NCI-H1930 (cell line): ENCODE results near the gene TGFBR2.

Experiments used
- DNase-seq, 2 experiments: peaks; one replicate each; lab custom pipeline; 2025; lab: John Stamatoyannopoulos, UW

The TGFBR2 gene

DNA sequence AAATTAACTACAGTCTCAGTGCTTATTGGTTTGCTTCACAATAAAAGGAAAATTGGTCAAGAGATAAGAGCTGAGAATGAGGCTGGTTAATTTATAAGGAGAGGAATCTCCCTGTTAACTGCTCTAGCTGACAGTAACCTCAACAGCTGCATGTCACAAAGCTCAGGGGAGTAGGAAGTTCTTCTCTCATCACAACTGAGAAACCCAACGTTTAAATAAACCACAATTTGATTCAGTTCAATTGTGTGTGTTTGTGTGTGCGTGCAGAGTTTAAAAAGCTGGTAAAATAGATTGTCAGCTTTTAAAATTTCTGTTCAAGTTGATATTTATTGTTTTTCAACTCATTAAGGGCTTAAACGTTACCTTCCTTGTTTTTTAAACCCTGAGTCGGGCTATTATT is 3.5 kb upstream of the TGFBR2 start:
- DNase-seq = no peak

DNA sequence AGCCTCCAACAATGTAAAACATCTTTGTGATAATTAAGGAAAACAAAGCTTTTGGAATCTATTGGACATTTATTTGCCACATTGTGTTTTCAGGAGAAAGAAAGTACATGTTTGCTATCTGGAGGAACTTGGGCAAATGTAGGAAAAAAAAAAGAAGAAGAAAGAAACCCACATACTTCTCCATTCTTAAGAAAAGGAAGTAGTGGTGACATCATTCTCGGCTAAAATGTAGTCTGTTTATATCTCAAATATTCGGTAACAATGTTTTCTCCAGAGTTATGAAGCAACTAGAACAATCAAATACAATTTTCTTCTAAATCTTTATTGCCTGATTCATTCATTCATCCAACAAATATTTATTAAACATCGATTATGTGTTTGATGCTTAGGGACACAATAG is 2.3 kb upstream of the TGFBR2 start:
- DNase-seq = no peak

DNA sequence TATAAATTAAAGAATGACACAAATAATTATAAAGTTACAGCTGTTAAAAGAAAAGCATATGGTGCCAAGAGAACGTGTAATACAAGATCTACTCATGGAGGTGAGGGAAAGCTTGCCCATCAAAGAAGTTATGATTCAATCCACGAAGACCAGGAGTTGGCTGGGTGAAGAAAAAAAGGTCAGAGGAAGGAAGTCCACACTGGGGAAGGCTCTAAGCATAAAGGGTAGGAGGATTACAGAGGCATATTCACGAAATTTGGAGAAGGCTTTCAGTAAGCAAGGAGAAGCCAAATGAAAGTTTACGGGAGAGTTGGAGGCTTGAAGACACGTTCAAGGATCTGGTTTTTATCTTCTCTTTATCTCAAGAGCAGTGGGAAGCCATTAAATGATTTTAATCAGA is 1.8 kb upstream of the TGFBR2 start:
- DNase-seq = no peak

DNA sequence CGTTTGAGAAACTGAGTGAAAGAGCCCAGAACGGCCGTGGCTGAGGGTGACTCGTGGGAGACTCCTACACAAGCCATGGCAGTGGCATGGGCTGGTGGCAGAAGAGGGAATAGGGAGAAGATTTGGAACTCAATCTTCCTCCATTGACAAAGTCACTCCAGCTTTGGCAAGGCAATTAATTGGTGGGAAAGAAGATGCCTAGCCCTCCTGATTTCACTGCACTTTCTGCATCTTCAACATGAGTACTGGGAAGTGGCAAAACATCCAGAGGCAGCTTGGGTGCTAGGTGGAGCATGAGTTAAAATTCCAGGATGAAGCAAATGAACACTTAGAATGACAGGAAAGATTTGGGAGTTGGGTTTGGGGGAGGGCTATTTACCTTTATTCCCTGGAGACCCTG is 1.4 kb upstream of the TGFBR2 start:
- DNase-seq = no peak

DNA sequence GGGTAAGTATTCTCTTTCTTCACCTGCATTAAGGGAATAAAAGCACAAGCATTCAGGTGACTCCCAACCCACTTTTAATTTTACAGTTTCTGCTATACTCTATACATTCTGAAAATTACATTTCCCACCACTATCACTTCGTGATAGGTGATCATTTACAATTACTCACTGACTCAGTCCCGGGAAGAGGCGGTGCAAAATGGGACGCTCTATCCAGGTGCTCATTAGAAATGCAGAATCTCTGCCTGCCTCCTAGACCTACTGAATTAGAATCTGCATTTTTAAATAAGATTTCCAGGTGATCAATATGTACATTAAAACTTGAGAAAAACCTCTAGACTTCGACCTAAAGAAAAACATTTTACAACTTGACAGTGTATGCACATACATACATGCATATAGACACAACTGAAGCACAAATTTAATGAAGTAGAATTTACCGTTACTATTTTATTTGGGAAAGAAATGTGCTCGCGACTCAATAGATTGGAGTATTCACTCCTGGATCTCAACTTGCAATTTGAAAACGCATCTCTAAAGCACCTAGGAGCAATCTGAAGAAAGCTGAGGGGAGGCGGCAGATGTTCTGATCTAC is 598 bp upstream of the TGFBR2 start:
- no peak for DNase-seq

DNA sequence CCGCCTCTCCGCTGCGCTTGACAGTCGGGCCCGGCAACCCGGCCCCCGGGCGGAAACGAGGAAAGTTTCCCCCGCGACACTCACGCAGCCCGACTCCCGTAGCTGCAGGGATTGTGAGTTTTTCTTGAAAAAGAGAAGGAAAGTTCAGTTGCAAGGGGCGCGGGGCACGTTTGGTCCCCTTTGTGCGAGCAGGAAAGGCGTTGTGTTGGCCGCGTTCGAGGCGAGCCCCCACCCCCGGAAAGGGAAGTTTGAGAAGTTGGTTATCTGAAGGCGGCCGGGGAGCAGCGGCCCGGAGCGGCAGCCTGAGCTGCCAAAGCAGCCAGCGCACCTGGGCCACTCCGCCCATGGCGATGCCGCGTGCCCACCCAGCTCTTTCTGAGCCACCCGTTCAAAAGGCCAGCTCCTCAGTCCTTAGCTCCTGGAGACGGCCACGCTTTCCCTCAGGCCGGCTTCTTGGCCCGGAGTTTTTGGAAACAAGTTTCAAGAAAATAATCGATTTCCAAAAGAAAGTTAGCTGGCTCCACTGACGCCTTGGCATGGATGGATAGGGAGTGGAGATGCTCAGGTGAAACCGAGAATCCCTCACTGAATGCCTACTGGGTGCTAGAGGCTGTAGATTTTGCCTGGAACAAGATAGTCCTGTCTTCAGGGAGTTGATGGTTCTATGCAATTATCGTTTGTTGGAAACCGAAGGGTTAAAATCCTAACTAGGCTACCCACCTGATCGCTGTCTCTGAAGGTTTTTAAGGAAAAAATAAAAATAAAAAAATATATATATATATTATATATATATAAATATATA is 832 bp downstream of the TGFBR2 start:
- no peak for DNase-seq

DNA sequence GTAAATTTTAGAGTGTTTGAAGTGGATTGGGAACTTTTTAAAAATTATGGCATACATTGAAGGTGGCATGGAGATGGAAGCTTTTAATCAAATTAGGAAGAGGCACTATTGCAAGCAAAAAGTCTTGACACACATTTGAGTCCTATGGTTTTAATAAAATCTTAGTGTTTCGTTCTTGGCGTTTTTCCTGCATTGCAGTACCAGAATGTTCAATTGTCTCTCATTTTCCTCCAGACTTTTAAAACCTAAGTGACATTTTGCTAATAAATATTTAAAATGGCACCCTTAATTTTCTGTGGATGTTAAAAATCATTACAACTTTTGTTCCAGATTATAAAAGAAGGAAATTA is 2.2 kb downstream of the TGFBR2 start:
- DNase-seq = no peak

DNA sequence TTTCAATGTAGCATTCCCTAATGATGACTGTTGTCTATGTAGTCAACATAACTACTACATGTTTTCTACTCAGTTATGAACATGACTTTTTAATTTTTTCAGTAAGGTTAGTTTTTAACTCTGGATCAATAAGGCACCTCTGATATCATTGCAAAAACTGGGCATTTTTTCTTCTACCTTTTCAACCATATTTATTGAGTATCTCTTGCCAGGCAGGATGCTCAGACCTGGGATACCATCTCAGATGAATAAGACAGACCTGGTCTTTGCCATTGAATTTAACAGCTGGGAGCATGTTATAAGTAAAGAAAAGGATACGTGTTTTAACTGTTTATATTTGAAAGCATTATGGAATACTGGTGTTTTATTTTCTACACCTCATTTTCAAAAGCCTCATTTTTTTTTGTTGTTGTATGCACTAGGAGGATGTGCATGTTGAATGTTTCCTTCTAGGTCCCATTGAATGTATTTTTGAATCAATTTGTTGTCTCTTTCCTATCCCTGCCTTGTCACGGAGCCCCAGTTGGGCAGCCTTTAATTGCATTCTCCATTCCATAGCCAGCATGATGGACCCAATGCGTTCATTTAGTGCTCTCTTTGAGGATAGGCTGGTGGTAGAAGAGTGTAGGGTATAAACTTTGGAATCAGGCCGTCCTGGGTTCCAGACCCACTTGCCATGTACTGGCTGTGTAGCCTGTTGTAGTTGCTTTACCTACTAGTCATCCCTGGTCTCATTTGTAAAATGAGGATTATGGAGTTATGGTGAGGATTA is 3.7 kb downstream of the TGFBR2 start:
- DNase-seq = no peak

DNA sequence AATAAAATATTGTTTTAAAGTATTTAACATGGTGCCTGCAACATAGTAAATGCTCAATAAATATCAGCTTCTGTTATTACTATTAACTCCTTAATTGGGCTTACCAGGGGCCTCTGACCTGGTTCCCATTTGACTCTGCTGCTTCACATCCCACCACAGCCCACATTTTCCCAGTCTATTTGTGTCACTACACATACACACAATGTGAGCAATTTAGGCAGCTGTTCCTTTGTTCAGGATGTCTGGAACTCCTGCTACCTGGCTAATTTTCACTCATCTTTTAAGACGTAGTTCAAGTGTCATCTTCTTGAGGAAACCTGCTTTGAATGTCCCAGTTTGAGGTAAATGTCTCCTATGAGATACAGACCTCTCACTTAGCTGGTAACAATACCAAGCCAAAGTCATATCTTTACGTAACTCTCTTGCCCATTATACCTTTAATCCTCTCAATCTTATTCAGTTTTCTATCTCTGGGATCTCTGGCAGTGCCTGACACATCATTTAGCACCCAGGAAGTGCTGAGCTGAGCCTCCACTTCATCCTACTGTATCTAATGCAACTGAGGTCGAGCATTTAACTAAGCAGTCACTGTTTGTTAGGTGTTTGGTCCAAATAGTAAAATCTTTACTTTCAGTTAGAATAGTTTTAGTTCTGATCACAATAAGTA is 4.4 kb downstream of the TGFBR2 start:
- DNase-seq = no peak

DNA sequence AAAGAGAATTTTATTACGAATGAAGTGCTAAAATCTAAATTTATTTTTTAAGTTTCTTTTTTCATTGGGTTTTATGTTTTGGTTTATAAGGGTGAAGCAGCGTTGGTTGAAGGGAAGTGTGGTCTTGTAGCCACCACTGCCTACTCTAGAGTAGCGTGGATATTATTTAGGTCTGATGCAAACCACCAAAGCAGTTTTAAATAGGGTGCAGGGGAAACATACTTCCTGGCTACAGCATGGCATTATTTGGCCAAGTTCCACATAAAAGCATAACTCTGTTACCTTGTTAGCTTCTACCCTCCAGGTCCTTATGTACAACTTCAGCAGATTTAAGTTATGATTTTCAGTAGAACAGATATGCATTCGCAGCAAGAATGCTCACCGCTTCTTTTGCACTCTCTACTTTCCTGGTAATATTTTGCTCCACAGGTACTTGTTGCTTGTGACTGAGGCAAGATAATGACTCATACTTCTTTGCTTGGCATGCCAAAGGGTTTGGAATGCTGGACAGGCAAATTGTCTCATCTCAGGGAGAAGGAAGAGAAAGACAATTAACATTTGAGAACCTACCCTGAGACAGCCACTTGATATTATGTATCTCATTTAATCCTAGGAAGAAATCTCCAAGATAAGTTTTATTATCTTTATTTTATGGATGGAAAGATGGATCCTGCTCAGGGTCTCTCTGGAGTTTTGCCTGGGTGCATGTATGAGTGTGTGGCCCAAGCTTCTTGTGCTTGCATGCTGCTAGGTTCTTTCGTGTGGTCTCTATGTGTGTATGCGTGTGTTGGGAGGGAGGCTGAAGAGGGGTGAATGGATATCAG is 5.4 kb downstream of the TGFBR2 start:
- no peak for DNase-seq

DNA sequence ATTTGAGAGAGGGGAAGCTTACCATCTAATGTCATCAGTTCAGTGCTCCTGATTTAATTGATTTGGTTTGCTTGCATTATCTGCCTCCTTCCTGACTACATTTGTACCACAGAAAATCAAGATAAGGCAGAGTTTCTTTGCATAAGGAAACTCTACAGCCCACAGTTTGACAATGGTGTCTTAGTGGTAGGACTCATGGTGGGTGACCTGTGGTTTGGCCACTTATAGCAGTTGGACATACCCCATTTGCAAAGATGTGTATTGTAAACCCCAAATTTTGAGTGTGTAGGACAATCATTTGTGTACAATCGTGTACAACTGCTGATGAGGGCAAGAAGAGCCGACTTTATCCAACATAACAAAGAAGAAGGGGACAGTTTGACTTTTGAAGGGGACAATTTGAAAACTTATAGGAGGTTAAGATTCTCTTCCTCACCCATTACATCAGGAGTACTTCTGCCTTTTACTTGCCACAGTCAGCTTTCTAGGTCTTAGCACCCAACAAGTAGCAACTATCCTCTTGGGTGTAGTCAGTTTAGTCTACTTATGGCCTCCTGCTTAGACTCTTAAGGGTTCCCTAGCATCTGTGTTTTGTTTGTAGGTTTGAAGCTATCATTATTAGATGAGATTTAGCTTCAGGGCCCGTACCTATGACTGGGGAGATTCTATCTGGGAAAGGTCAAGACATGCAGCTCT is 6.2 kb downstream of the TGFBR2 start:
- DNase-seq = no peak

DNA sequence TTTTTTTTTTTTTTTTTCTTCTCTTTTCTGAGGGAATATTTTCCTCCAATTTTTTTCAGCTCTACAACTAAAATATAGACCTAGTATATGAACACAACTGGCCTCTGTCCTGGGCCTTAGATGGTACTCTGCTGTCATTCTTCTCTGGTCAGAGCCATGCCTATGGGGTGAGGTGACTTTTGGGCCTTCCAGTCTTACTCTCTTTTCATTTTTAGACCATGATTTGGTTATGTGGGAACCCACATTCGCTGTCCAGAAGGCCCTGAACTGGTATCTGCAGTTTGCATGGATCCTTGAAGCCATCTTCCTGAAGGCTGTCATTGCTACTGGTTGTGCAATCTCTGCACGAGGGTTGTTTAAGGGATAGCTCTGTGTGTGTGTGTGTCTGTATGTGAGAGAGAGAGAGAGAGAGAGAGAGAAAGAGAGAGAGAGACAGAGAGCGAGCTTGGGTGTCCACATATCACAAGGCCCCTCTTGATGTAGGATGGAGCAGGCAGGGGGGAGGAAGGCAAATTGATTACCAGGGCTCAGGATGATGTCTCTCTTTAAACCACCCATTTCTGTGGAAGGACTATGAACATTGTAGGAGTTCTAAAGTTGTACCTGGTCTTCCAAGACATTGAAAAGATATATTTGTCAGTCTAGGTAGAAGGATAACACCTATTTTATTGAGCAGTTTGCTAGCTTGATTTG is 6.9 kb downstream of the TGFBR2 start:
- DNase-seq = no peak

DNA sequence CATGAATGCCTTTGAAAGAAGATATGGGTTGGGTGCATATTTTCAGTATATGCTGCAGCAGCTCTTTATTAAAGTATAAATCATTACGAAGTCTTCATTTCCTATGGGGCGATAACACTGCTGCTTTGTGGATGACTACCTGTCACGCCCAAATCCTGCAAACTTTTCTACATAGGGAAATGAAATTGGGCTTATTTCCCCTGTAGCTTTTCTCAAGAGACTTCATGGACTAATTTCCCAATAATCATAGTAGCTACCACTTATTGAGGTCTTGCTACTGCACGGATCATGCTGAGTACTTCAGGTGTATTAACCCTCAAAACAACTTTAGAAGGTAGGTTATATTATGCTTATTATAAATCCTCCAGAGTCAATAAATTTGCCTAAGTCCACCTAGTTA is 8.0 kb downstream of the TGFBR2 start:
- DNase-seq = no peak

DNA sequence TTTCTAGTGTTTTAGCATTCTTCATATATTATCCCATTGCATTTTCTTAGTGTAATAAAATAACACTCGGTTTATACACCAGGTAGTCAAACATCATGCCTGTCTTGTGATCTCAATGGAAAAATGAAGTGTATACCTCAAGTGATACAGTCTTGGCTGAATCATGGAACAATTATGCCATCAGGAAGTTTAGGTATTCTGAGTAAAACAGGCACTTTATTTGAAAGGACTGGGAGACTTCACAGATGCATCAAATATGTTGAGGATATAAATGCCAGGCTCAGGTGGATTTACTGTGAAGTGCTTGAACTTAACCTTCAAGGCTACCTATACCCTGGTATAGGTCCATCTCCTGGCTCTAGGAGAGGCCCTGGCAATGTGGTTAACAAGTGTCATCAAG is 8.5 kb downstream of the TGFBR2 start:
- DNase-seq = no peak

DNA sequence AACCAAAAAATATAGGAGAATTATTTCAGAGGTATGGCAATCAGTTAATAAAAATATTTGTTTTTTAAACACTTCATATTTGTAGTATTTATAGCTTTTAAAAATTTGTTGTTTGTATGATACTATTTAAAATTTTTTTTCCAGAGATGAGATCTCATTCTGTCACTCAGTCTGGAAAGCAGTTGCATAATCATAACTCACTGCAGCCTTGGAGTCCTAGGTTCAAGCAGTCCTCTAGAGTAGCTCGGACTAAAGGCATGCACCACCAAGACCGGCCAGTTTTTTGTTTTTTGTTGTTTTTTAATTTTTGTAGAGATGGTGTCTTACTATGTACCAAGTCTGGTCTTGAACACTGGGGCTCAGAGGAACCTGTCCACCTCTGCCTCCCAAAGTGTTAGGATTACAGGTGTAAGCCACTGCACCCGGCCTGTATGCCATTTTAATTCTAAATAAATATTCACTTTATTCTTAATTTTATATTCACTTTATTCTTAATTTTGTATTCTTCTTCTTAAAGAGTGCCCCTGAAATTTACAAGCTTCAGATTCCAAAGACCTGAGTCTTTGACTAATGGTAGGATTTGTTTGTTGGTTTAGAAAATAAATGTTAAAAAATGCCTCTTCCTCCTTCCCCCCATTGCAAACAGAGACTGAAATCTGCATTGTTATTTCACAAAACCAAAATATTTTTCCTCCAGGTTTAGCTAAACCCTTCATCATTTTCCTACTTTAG is 9.4 kb downstream of the TGFBR2 start:
- DNase-seq = no peak

DNA sequence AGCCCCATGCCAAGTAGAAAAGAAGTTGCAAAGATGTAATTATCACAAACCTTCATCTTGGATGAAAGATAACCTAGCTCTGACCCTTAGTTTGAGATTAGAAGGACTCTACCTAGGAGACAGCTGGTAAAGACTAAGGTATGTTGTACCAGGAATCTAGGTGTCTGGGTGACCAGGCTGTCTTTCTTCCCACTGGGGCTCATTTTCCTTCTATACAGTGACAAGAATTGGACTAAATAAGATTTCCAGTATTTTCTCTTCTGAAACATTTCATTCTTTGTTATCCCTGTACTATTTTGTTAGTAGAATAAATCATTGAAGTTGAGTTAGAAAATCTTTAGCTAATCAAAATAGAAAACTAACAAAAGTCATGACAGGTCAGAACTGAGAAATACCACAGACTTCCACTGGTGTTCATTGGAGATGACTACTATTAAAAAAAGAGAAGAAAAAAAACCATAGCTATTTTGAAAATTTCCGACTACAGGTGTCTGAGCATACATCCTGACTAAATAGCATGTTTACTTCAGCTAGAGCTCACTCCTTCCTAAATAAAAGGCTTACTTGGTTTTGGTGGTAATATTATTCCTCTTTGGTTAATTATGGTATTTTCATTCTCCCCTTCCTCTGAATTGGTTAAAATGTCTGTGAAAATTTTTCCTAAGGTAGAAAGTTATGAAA is 10.1 kb downstream of the TGFBR2 start:
- DNase-seq = no peak

DNA sequence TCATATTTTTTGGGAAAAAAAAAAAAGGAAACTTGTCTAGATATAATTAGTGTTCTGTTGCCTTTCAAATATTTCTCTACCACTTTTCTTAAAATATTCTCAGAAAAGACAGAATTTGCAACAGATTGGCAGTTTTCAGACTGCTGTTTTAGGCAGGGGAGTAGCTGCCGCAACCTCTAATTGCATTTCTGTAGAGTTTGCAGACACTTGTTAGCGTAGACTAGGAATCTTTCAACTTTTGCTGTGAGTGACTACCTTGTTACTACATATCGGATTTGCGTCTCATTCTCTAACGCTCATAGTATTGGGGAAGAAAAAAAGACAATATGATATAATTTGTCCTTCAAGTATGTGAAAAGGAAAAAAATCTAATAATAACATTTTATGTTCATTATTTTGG is 10.7 kb downstream of the TGFBR2 start:
- DNase-seq = no peak

DNA sequence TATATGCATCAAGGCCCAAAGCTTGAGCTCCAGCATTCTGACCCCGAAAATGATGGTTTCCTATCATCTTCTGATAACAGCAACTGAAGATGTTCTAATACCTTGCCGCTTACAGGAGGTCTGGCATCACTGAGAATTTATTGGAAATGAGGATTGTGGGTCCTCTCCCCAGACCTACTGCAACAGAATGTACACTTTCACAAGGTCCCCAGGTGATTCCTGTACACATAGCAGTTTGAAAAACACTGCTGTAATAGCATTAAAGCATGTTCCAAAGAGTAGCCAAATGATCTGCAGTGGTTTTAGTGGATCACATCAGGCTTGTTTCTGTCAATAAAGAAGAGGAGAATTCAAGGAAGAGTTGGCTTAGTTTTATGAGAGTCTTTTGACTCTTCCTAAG is 11.3 kb downstream of the TGFBR2 start:
- no peak for DNase-seq

DNA sequence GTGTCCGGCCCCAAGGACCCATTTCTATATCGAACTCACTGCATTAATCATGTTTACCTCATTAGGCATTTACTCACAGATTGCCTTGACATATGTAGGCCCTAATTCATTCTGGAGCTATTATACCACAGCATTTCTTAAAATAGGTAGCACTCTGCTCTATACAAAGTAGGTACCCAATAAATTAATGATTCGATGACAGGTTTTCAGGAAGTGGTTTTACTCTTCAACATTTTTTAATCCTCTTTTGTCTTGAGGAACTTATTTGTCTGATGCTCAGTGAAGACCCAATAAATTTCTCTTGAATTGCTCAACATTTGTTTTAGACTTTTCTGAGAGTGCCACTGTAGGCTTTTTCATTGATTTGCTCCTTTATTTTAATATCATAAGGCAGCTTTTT is 12.1 kb downstream of the TGFBR2 start:
- DNase-seq = no peak
